Endometrial microvascular endothelial cells (primary cell): ENCODE results near the gene HOXA5. TPM values are rescaled to one million over a fixed set of nuclear protein-coding genes. Genes with fewer than 3 reads are reported as not detected.

Experiments
- in situ Hi-C: cut with HindIII; loops from 2 replicates; pipeline ENCODE4 v1.10.0; 2017; ENCODE audit warnings: low sequenced_read_pairs, low pct_unique_long_range_greater_than_20kb; ENCODE audit errors: inconsistent ontology term
- total RNA-seq: library from RNA; depleted of rRNA; stranded (reverse); fragments of >200 nt; gene quantifications from one replicate; pipeline ENCODE4 v1.2.3, GENCODE V29; 2015; ENCODE audit errors: inconsistent ontology term

Gene HOXA5
- total RNA-seq, 1 donor from 2014 or later = 4.4 TPM

- in situ Hi-C loops = loop anchor here (5.0 kb wide), 1 partner anchor 36 kb away; no protein-coding TSS in a partner anchor
These were observed 15.4 kb downstream of the HOXA5 start for GRCh38 chr7:27128034-27128433.

DNA sequence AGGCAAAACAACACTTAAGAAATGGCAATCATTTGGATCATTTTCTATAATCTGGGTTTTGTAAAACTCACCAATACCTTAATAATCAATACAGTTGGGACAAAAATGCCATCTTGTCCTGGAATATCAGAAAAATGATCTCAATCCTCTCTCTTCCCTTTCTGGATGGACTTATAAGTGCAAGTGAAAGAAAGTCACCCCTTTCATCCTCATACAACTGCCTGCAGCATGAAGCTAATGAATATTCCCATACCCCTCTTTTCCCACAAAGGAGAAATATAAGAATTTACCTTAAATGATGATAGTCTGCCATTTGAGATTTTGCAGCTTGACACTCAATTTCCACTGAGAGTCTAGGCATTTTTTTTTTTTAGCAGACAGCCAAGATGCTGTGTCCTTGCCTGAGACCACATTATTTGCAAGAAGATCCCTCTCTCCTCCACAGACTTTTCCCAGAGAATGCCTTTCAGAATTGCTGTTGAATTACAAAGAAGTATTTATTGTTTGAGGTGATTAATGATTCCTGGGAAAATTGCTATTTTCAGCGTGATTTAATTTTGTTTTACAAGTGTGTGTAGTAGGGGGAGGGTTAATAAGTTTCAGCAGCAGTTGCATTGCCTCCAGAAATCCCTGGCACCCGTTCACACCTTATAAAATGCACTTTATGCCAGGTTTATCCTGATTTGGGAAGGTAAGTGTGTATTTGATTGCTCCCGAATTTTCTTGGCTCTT lies 16.7 kb downstream of the HOXA5 start:
- in situ Hi-C loops = loop anchor here (5.0 kb wide), 1 partner anchor 34 kb away; no protein-coding TSS in a partner anchor

GRCh38 chr7:27125986-27126394 lies 17.5 kb downstream of the HOXA5 start:
- in situ Hi-C loops = loop anchor here (5.0 kb wide), 1 partner anchor 34 kb away; no protein-coding TSS in a partner anchor

DNA sequence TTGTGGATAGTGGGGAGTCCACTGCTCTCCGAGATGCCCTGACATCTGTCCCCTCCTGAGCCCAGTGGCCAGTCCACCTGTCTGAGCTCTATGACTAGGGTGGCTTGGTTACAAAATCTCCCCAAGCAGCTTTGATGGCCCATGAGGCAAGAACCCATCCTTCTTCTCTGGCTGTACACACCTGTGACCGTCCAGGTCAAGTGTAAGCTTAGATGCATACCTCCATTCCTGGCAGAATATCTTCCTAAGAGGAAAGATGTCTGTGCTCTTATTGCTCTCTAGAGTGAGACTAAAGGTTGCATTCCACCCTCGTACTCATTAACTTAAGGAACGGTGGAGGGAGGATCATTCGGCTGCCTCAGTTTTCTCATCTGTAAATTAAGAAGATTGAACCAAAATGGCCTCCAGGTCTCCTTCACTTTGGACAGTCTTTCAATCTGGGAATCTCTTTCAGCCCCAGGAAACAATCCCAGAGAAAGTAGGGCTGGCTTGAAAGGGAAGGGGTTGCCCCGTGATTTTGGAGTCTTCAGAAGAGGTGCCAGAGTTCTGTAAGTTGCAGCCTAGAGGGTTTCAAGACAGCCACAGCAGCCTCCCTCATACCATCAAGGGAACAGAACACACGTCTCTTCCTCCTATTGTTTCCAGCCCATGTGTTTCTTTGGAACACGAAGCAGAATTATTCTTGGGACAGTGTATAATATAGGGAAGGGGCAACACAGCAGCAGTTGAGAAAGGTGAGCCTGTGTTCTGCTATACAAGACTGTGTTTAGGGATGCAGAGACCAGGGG lies 18.4 kb downstream of the HOXA5 start:
- in situ Hi-C loops = loop anchor here (5.0 kb wide), 1 partner anchor 33 kb away; no protein-coding TSS in a partner anchor

DNA sequence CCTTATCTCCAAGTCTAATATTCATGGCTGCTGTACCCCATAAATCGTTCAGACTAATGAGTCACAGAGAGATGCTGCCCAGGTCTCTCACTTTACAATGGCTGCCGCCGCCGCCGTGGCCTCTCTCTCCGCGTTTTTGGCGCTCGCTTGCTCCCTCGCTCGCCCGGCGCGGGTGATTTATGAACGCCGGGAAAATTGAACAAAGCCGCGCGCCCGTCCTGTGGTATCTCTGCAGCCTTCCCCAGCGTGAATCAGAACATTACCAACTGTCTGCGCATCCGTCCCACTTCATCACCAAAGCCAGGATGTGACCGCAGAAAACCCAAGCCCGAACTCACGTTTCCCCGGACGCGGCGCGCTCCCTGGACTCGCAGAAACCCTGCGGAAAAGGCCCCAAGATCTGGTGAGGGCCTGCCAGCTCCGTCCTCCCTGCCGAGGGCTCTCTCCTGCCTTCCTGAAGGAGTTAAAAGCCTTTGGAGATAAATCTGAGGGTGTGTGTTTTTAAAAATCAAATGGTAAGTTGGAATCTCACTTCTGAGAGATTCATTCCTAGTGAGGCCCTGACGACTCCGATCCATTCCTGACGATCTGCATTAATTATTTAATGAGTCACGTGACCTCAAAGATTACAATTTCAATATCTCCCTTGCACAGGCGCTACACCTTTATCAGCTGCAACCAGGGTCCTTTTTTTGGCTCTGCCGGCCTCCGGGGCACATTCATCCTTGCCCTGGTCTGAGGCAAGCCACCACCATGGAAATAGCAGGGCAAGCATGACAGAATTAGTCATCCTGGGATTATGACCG lies 19.2 kb downstream of the HOXA5 start:
- in situ Hi-C loops = no loop called here

DNA sequence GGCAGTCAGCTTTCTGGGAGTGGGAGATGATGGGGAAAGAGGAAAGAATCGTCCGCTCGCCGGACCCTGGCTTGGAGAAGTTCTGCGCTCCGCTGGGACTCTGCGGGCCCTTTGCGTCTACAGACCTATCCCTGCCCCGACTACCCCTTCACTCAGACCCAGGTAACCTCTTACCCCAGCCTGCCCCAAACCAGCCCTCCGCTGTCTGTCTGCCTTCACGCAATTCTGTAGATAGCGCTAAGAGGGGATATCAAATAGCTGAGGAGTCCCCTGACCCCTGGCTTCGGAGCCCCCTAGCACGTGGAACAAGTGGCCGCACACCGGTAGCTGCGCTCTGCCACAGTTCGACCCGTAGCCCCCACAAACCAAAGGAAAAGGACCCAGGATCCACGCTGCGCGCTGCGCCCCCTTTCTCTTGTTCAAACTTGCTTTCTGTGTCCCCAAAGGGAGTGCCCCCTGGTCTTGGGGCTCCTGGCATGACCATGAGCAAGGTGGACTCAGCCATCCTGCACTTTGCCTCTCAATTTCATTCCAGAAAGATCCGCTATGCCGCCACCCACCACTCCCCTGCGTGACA lies 19.9 kb downstream of the HOXA5 start:
- in situ Hi-C loops = no loop called here

DNA sequence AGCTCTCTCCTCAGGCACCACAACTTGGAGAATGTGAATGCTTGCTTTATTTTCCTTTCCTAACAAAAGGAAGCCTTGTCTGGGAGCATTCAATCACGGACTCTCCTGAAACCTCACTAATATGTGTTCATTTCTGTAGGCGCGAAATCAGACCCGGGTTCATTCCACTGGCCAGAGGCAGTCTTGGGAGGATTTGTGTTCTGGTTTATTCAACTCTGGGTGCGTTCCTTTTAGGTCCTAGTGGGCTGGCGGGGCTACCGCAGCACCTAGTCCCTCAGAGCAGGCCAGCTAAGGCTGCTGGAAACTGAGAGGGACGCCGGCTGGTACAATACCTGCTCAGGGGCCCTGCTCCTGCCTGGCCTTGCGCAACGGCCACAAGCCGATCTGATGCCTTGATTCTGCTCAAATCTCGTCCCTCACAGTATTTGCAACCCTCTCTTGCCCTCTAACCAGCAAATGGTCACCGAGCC lies 20.4 kb downstream of the HOXA5 start:
- in situ Hi-C loops = no loop called here

- in situ Hi-C loops = no loop called here
These were observed 21.2 kb downstream of the HOXA5 start for GRCh38 chr7:27122077-27122910.

DNA sequence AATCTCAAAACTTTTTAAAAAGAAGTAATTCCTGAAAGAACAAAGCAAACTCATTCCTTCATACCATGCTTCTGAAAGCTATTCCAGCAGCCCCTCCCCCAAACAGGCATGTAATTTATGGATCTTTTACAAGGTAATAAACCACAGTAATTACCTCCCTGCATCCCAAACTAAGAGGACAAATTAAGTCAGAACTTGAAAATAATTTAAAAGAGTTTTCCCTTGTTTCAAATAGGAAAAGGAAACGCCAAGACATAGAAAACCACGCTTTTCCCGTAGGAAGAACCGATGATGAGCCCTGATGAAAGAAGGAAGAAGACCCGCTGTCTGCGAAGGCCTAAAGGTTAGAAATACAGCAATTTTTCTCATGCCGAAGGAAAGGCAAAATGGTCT lies 21.8 kb downstream of the HOXA5 start:
- in situ Hi-C loops = no loop called here

DNA sequence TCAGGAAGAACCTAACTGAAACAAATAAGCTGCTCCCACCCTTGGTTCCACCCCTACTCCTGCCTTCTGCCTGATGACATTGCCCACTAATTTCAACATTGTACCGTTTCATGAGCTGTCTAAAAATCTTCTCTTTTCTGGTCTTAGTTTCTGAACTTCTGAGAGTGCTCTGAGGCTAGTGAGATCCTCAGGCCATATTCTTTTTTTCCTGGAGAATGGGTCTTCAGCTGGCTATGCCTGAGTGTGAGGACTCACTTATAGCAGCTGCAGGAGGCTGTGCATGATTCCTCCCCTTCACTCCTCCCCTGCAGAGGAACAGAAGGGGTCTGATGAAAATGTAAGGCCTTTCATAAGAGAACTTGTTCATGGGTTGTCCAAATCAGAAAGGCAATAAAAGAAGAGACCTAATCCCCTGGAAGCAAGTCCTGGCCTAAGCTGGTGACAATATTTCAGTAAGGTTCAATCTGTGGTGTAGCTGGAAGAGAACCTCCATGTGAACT lies 24.0 kb downstream of the HOXA5 start:
- in situ Hi-C loops = no loop called here

GRCh38 chr7:27118580-27118979 lies 24.9 kb downstream of the HOXA5 start:
- in situ Hi-C loops = no loop called here

- in situ Hi-C loops = no loop called here
These were observed 25.5 kb downstream of the HOXA5 start for GRCh38 chr7:27117887-27118491.

DNA sequence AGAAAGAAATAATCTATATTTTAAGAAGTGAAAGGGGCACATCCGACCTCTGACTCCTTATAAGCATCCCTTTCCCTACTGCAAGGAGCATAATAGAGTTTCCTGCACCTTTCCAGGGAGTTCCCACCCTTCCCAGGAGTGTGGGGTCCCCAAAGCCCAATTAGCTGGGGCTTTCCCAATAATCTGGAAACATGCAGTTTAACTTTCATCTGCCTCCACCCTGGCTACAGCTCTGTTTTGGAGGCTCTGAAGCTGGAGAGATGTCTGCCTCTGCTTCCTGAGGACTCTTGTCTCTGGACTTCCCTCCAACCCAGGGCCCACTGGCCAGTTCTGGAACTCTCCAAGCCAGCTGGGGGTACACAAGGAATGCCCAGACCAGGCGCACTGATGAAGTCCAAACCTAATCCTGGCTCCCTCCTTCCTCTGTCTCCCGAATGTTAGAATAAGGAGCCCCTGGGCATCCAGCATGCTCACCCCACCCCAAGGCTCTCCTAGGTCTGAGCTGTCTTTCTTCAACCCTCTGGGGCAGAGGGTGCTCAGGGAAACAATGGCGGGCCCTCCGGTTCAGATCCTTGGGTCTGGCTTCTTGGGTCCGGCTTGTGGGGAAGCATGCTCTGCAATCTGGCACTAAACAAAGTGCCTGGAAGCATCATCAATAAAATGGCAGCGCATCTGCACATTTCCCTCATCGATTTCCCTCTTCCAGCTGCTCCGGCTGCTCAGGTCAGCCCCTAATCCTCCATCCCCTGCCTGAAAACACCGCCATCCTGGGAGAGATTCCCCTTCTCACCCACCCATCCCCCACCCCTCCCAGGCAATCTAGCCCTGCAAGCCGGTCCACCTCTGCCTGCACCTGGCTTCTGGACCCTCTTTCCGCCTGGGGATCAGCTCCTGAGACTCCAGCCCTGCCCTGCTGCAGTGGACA lies 26.3 kb downstream of the HOXA5 start:
- in situ Hi-C loops = no loop called here

DNA sequence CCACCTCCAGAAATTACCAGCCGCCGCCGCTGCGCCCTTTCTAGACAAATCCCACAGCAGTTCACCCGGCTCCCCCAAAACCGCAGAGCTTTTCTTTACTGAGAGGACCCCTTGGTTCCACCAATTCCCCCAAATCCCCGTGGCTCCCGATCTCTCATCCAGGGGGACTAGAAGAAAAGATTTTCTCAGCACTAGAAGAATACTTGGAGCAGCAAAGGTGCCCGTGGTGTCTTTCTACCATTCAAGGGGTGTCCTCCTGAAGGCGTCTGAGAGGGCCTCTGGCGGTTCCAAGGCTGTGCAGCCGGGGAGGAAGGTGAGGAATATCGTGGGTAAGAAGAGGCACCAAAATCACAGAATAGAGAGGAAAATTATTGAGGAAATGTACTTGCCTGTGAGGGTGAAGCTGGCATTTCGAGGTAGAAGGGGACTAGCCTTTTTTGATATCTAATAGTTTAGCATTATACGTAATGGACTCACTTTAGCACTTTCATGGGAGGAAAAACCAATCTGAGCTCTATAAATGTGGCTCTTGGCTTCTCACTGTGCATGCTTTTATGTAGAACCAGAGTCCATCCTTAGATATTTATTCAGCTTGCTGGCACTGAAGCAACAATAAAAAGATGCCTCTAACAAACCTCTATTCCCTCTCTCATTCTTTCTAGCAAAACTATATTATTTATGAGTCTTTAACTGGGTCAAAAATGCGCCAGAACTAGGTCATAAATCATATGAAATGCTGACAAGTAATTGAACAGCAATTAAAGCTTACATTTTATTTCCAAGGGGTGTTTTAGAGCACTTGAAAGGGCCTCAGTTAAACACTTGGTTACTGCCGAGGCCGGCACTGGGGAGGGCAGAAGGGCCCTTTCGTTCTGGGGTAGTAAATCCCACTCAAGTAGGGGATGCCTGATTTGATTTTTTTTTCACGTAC lies 27.2 kb downstream of the HOXA5 start:
- in situ Hi-C loops = no loop called here

- in situ Hi-C loops = no loop called here
These were observed 28.1 kb downstream of the HOXA5 start for GRCh38 chr7:27115221-27116026.
